HEK293 (cell line): ENCODE measurements around the gene NOS2.
A peak's percentile ranks its signal among the peaks of the same experiment; 100 is the strongest.

Experiments
- CTCF ChIA-PET: fragments of 350-600 bp; formaldehyde crosslinking; extraction: SDS; loops from one replicate; lab custom pipeline; 2021; ENCODE audit warnings: antibody characterized with exemption; lab: Yijun Ruan, JAX
- POLR2A ChIA-PET: fragments of 300-600 bp; formaldehyde crosslinking; extraction: SDS; loops from one replicate; lab custom pipeline; 2020; ENCODE audit warnings: antibody characterized with exemption, inconsistent platforms; lab: Yijun Ruan, JAX
- H3K27ac ChIP-seq: fragments of 200-500 bp; sonication (Bioruptor generic); 2 replicates; pipeline ENCODE4 v1.5.1; 2014; ENCODE audit warnings: low read depth, low read length, control low read depth, inconsistent platforms; ENCODE audit errors: extremely low read depth
- H3K36me3 ChIP-seq, 2 experiments: fragments of 200-500 bp in 1 of 2; sonication (Bioruptor generic) in 1 of 2; 1 replicate in 1 of 2; 2 replicates in 1 of 2; pipeline ENCODE4 v1.5.1; 2014 to 2017; ENCODE audit warnings: inconsistent platforms in 2 of 2, low read length in 2 of 2; ENCODE audit not compliant: control insufficient read depth in 2 of 2, insufficient read depth in 1 of 2
- H3K4me1 ChIP-seq: fragments of 200-500 bp; sonication (Bioruptor generic); 2 replicates; pipeline ENCODE4 v1.5.1; 2014; ENCODE audit warnings: mild to moderate bottlenecking, low read length, inconsistent platforms; ENCODE audit not compliant: control insufficient read depth, insufficient read depth
- H3K4me3 ChIP-seq: 2 replicates; pipeline ENCODE4 v1.5.1; 2011; ENCODE audit warnings: low read depth, mild to moderate bottlenecking, control low read depth, low read length, moderate library complexity
- H3K9me3 ChIP-seq: fragments of 200-500 bp; sonication (Bioruptor generic); 2 replicates; pipeline ENCODE4 v1.5.1; 2014; ENCODE audit warnings: low read depth, low read length, inconsistent platforms; ENCODE audit not compliant: control insufficient read depth, insufficient read depth
- BCL6B ChIP-seq: fragments of 450-650 bp; formaldehyde crosslinking; IDR thresholded peaks from 2 replicates; pipeline ENCODE4 v1.5.1; 2017; ENCODE audit warnings: missing biosample characterization, missing genetic modification characterization
- CTCF ChIP-seq: fragments of 450-650 bp; formaldehyde crosslinking; IDR thresholded peaks from 2 replicates; pipeline ENCODE4 v1.5.1; 2016; ENCODE audit warnings: missing biosample characterization, missing genetic modification characterization
- KLF16 ChIP-seq: fragments of 450-650 bp; formaldehyde crosslinking; IDR thresholded peaks from 2 replicates; pipeline ENCODE4 v1.5.1; 2017; ENCODE audit warnings: missing biosample characterization, missing genetic modification characterization
- MYNN ChIP-seq: fragments of 450-650 bp; formaldehyde crosslinking; IDR thresholded peaks from 2 replicates; pipeline ENCODE4 v1.5.1; 2016; ENCODE audit warnings: missing biosample characterization, missing genetic modification characterization, borderline replicate concordance
- PATZ1 ChIP-seq: fragments of 450-650 bp; formaldehyde crosslinking; IDR thresholded peaks from 2 replicates; pipeline ENCODE4 v1.5.1; 2016; ENCODE audit warnings: missing biosample characterization, missing genetic modification characterization
- REPIN1 ChIP-seq: fragments of 450-650 bp; formaldehyde crosslinking; IDR thresholded peaks from 2 replicates; pipeline ENCODE4 v1.5.1; 2017; ENCODE audit warnings: missing biosample characterization, missing genetic modification characterization, low read depth
- SCRT1 ChIP-seq: fragments of 450-650 bp; formaldehyde crosslinking; IDR thresholded peaks from 2 replicates; pipeline ENCODE4 v1.5.1; 2016; ENCODE audit warnings: missing biosample characterization, missing genetic modification characterization, borderline replicate concordance
- TRIM28 ChIP-seq: IDR thresholded peaks from 2 replicates; pipeline ENCODE4 v1.6.1; 2011; ENCODE audit warnings: low read length, control low read depth, borderline replicate concordance
- ZBTB48 ChIP-seq: fragments of 450-650 bp; formaldehyde crosslinking; IDR thresholded peaks from 2 replicates; pipeline ENCODE4 v1.5.1; 2016; ENCODE audit warnings: missing biosample characterization, missing genetic modification characterization
- ZFHX2 ChIP-seq: fragments of 450-650 bp; formaldehyde crosslinking; conservative IDR thresholded peaks from 2 replicates; pipeline ENCODE4 v1.5.1; 2016; ENCODE audit warnings: missing biosample characterization, missing genetic modification characterization
- ZNF184 ChIP-seq: fragments of 450-650 bp; IDR thresholded peaks from 2 replicates; pipeline ENCODE4 v1.5.1; 2018; ENCODE audit warnings: missing biosample characterization, mild to moderate bottlenecking, missing genetic modification characterization
- ZNF211 ChIP-seq: fragments of 450-650 bp; formaldehyde crosslinking; IDR thresholded peaks from 2 replicates; pipeline ENCODE4 v1.5.1; 2016; ENCODE audit warnings: low read depth, missing biosample characterization, missing genetic modification characterization
- ZNF24 ChIP-seq: fragments of 450-650 bp; formaldehyde crosslinking; IDR thresholded peaks from 2 replicates; pipeline ENCODE4 v1.5.1; 2016; ENCODE audit warnings: missing biosample characterization, missing genetic modification characterization
- ZNF488 ChIP-seq: fragments of 450-650 bp; formaldehyde crosslinking; IDR thresholded peaks from 2 replicates; pipeline ENCODE4 v1.5.1; 2016; ENCODE audit warnings: missing biosample characterization, missing genetic modification characterization
- ZNF513 ChIP-seq: fragments of 450-650 bp; IDR thresholded peaks from 2 replicates; pipeline ENCODE4 v1.5.1; 2018; ENCODE audit warnings: missing biosample characterization, missing genetic modification characterization
- ZNF555 ChIP-seq: fragments of 450-650 bp; formaldehyde crosslinking; conservative IDR thresholded peaks from 2 replicates; pipeline ENCODE4 v1.5.1; 2017; ENCODE audit warnings: missing biosample characterization, mild to moderate bottlenecking, missing genetic modification characterization, inconsistent platforms
- ZNF585B ChIP-seq: fragments of 450-650 bp; formaldehyde crosslinking; IDR thresholded peaks from 2 replicates; pipeline ENCODE4 v1.5.1; 2016; ENCODE audit warnings: missing biosample characterization, missing genetic modification characterization
- ZNF629 ChIP-seq: fragments of 450-650 bp; formaldehyde crosslinking; IDR thresholded peaks from 2 replicates; pipeline ENCODE4 v1.5.1; 2017; ENCODE audit warnings: missing biosample characterization, missing genetic modification characterization
- ZNF639 ChIP-seq: fragments of 450-650 bp; formaldehyde crosslinking; IDR thresholded peaks from 2 replicates; pipeline ENCODE4 v1.5.1; 2016; ENCODE audit warnings: missing biosample characterization, missing genetic modification characterization
- ZNF654 ChIP-seq: fragments of 450-650 bp; formaldehyde crosslinking; IDR thresholded peaks from 2 replicates; pipeline ENCODE4 v1.5.1; 2016; ENCODE audit warnings: low read depth, missing biosample characterization, missing genetic modification characterization
- ZNF670 ChIP-seq: fragments of 450-650 bp; formaldehyde crosslinking; IDR thresholded peaks from 2 replicates; pipeline ENCODE4 v1.5.1; 2016; ENCODE audit warnings: missing biosample characterization, missing genetic modification characterization, low read depth
- ZNF792 ChIP-seq: fragments of 450-650 bp; formaldehyde crosslinking; IDR thresholded peaks from 2 replicates; pipeline ENCODE4 v1.5.1; 2016; ENCODE audit warnings: missing biosample characterization, missing genetic modification characterization
- ZSCAN30 ChIP-seq: fragments of 450-650 bp; IDR thresholded peaks from 2 replicates; pipeline ENCODE4 v1.5.1; 2018; ENCODE audit warnings: missing biosample characterization, mild to moderate bottlenecking, missing genetic modification characterization, moderate library complexity

Gene NOS2

GRCh38 chr17:27756467-27757371 is 43.6 kb downstream of the NOS2 start:
- H3K27ac ChIP-seq = no peak overlapping the region
- no peak overlapping the region for H3K4me3 ChIP-seq
- no peaks in the 10 kb centered on the region for H3K4me1 ChIP-seq
- TF ChIP-seq ZNF184 (tag by site-specific recombination) (no peak), ZNF629 (tag by site-specific recombination) (no peak), ZFHX2 (tag by site-specific recombination) (0 out of 2 replicates have a peak, but pooled peaks have one; percentile 6), ZNF654 (peak; percentile 46), ZNF513 (tag by site-specific recombination) (no peak), ZSCAN30 (tag by site-specific recombination) (peak; percentile 80; the same call in 1 of the 2 replicates), CTCF (tag by site-specific recombination) (peak; percentile 66; the same call in 1 of the 2 replicates), ZNF792 (tag by site-specific recombination) (no peak), ZNF670 (tag by site-specific recombination) (no peak)
- ChIA-PET CTCF (interaction anchor here (0.6 to 13.7 kb wide), 55 partner anchors 9 to 563 kb away, joined by 3 to 278 read pairs (median 4); partner anchors contain the start of gene LYRM9), POLR2A (interaction anchor here (1.3 kb wide), 1 partner anchor 102 kb away, joined by 4 read pairs; no protein-coding TSS in a partner anchor)
- H3K36me3 ChIP-seq = no peaks in the 10 kb centered on the region
- H3K9me3 ChIP-seq = no peaks in the 10 kb centered on the region

- CTCF ChIA-PET = interaction anchor here (0.6 to 13.7 kb wide), 42 partner anchors 8 to 562 kb away, joined by 3 to 278 read pairs (median 5); partner anchors contain the start of gene LYRM9
- Histone ChIP-seq H3K27ac (no peak overlapping the region), H3K36me3 (no peaks in the 10 kb centered on the region), H3K9me3 (no peaks in the 10 kb centered on the region), H3K4me1 (no peaks in the 10 kb centered on the region), H3K4me3 (no peak overlapping the region)
- POLR2A ChIA-PET = interaction anchor here (1.3 kb wide), 1 partner anchor 101 kb away, joined by 4 read pairs; no protein-coding TSS in a partner anchor
- TF ChIP-seq ZNF639 (tag by site-specific recombination) (no peak), BCL6B (tag by site-specific recombination) (no peak), ZNF555 (no peak), TRIM28 (no peak), ZNF211 (tag by site-specific recombination) (no peak), KLF16 (tag by site-specific recombination) (no peak), MYNN (tag by site-specific recombination) (no peak), ZBTB48 (tag by site-specific recombination) (no peak), ZNF488 (tag by site-specific recombination) (no peak), REPIN1 (tag by site-specific recombination) (no peak), ZNF24 (tag by site-specific recombination) (no peak), PATZ1 (tag by site-specific recombination) (no peak), SCRT1 (tag by site-specific recombination) (no peak), ZNF585B (no peak)
Observed at GRCh38 chr17:27755706-27756466, 44.4 kb downstream of the NOS2 start.
